HepG2 (cell line): ENCODE measurements around the gene LRRC32. TPM values are rescaled to one million over a fixed set of nuclear protein-coding genes. Genes with fewer than 3 reads are reported as not detected.

Experiments
- ATAC-seq: fragments of 200-7000 bp; cut with Tn5 transposase; 3 replicates; pipeline ENCODE4 v1.9.1; 2020; ENCODE audit warnings: mild to moderate bottlenecking, moderate library complexity
- BruUV-seq: library from RNA; stranded (reverse); fragments of 400-500 nt; replicated peaks from 2 replicates; lab custom pipeline; 2021; lab: Mats Ljungman, UMichigan
- CTCF ChIA-PET: fragments of 300-600 bp; formaldehyde crosslinking; extraction: SDS; loops from one replicate; lab custom pipeline; 2021; ENCODE audit warnings: low total read pairs, inconsistent platforms, low intra/inter-chr PET ratio; lab: Yijun Ruan, JAX
- POLR2A ChIA-PET: fragments of 350-600 bp; sonication (Branson Sonifier 250); formaldehyde crosslinking; loops from one replicate; lab custom pipeline; 2020; ENCODE audit warnings: antibody characterized with exemption, inconsistent platforms; lab: Yijun Ruan, JAX
- DNase-seq: peaks from one replicate; pipeline ENCODE4 v3.0.0-alpha.2; 2015; ENCODE audit warnings: low spot score
- FAIRE-seq: peaks from 3 replicates; lab custom pipeline; 2011; peaks lifted over from hg19 to GRCh38; lab: Jason Lieb, UNC
- H2AFZ ChIP-seq: one replicate; pipeline ENCODE4 v1.6.1; 2011; ENCODE audit warnings: low read length, inconsistent platforms
- H3K27ac ChIP-seq: fragments of 300-600 bp; 3 replicates; pipeline ENCODE4 v1.8.0; 2011; ENCODE audit warnings: mixed run types, mild to moderate bottlenecking, mixed read lengths, low read length, inconsistent platforms; ENCODE audit not compliant: insufficient read depth; ENCODE audit errors: extremely low read length
- H3K27me3 ChIP-seq, 2 experiments: fragments of 200-600 bp in 1 of 2; 2 replicates in 1 of 2; 3 replicates in 1 of 2; pipeline versions ENCODE4 v1.6.0 to v1.8.0; 2011; ENCODE audit warnings: low read length in 2 of 2, mild to moderate bottlenecking in 2 of 2, moderate library complexity in 2 of 2, inconsistent platforms in 1 of 2; ENCODE audit not compliant: insufficient read depth in 2 of 2, control insufficient read depth in 1 of 2
- H3K36me3 ChIP-seq, 2 experiments: fragments of 200-600 bp in 1 of 2; replicated peaks in 1 of 2; 2 replicates in 1 of 2; 3 replicates in 1 of 2; pipeline versions ENCODE4 v1.5.1 to v1.8.0; 2011; ENCODE audit warnings: low read length in 2 of 2, inconsistent platforms in 1 of 2; ENCODE audit not compliant: insufficient read depth in 2 of 2, control insufficient read depth in 1 of 2
- H3K4me1 ChIP-seq: 2 replicates; pipeline ENCODE4 v1.5.1; 2012; ENCODE audit warnings: low read length, inconsistent platforms; ENCODE audit not compliant: insufficient read depth
- H3K4me2 ChIP-seq: 2 replicates; pipeline ENCODE4 v1.6.0; 2011; ENCODE audit warnings: low read depth, low read length, inconsistent platforms
- H3K4me3 ChIP-seq, 3 experiments: fragments of 200-600 bp in 1 of 3; sonication (generic), shearing (Covaris generic) in 1 of 3; replicated peaks in 1 of 3; 2 replicates each; pipeline ENCODE4 v1.5.1; 2011 to 2016; ENCODE audit warnings: low read length in 3 of 3, inconsistent platforms in 2 of 3, low read depth in 2 of 3, mild to moderate bottlenecking in 2 of 3, control low read depth in 1 of 3, mixed read lengths in 1 of 3; ENCODE audit not compliant: insufficient read depth in 1 of 3
- H3K79me2 ChIP-seq: one replicate; pipeline ENCODE4 v1.6.1; 2011; ENCODE audit warnings: low read length, inconsistent platforms; ENCODE audit not compliant: insufficient read depth
- H3K9ac ChIP-seq: 2 replicates; pipeline ENCODE4 v1.6.0; 2011; ENCODE audit warnings: mild to moderate bottlenecking, low read depth, low read length, inconsistent platforms; ENCODE audit not compliant: insufficient read depth
- H3K9me3 ChIP-seq: 2 replicates; pipeline ENCODE4 v1.5.1; 2012; ENCODE audit warnings: mild to moderate bottlenecking, low read length
- H4K20me1 ChIP-seq: 2 replicates; pipeline ENCODE4 v1.6.0; 2011; ENCODE audit warnings: inconsistent platforms, mild to moderate bottlenecking, low read length, moderate library complexity; ENCODE audit not compliant: insufficient read depth
- CBX5 ChIP-seq: sonication (generic); formaldehyde crosslinking; IDR thresholded peaks from 2 replicates; pipeline ENCODE4 v1.4.0; 2020; ENCODE audit warnings: missing genetic modification reagents, borderline replicate concordance
- CSRNP1 ChIP-seq: sonication (generic); formaldehyde crosslinking; IDR thresholded peaks from 2 replicates; pipeline ENCODE4 v1.8.1; 2023; ENCODE audit warnings: mild to moderate bottlenecking, missing genetic modification reagents
- EED ChIP-seq: sonication (generic); formaldehyde crosslinking; IDR thresholded peaks from 2 replicates; pipeline ENCODE4 v1.5.0; 2020; ENCODE audit warnings: mild to moderate bottlenecking, missing genetic modification reagents
- FOXK2 ChIP-seq: fragments of 450-650 bp; IDR thresholded peaks from 2 replicates; pipeline ENCODE4 v1.6.1; 2016
- MNT ChIP-seq: fragments of 450-650 bp; IDR thresholded peaks from 2 replicates; pipeline ENCODE4 v1.6.1; 2016
- NRL ChIP-seq: sonication (generic); formaldehyde crosslinking; IDR thresholded peaks from 2 replicates; pipeline ENCODE4 v1.5.0; 2020; ENCODE audit warnings: missing genetic modification reagents, mild to moderate bottlenecking, moderate library complexity, borderline replicate concordance
- RAD51 ChIP-seq: fragments of 450-650 bp; IDR thresholded peaks from 2 replicates; pipeline ENCODE4 v1.6.1; 2016; ENCODE audit warnings: borderline replicate concordance
- TGIF2 ChIP-seq: IDR thresholded peaks from 2 replicates; pipeline ENCODE4 v1.6.1; 2016; ENCODE audit warnings: control low read depth, missing compliant biosample characterization
- ZNF160 ChIP-seq: sonication (generic); formaldehyde crosslinking; IDR thresholded peaks from 2 replicates; pipeline ENCODE4 v1.8.0; 2022; ENCODE audit warnings: mild to moderate bottlenecking, inconsistent platforms, missing genetic modification reagents
- ZNF326 ChIP-seq: sonication (generic); formaldehyde crosslinking; IDR thresholded peaks from 2 replicates; pipeline ENCODE4 v1.4.0; 2020; ENCODE audit warnings: missing genetic modification reagents, borderline replicate concordance
- ZNF776 ChIP-seq: sonication (generic); formaldehyde crosslinking; IDR thresholded peaks from 2 replicates; pipeline ENCODE4 v1.4.0; 2020; ENCODE audit warnings: mild to moderate bottlenecking, missing genetic modification reagents
- WGBS: methylation state at CpG from one replicate; pipeline ENCODE4 v1.1.6; 2017; ENCODE audit warnings: low lambda C conversion rate; 5-methylcytosine and 5-hydroxymethylcytosine counted together
- in situ Hi-C: cut with HindIII; loops from 2 replicates; pipeline ENCODE4 v1.10.0; 2017; ENCODE audit warnings: low pct_unique_long_range_greater_than_20kb; ENCODE audit not compliant: extremely low pct_ligation_motif_present
- intact Hi-C: fragments of 100-400 bp; cut with micrococcal nuclease; formaldehyde crosslinking; loops from one replicate; pipeline ENCODE4 v1.10.0; 2022; ENCODE audit not compliant: unreplicated experiment
- polyA plus RNA-seq, 8 experiments: library from polyadenylated mRNA; depleted of rRNA in 3 of 8; stranded (reverse) in 7 of 8; unstranded in 1 of 8; fragments of >200 nt; fragmentation: Illumina TruSeq in 4 of 8; extraction: Trizol in 4 of 8; gene quantifications; 2 replicates each; pipeline versions ENCODE4 v1.2.1 to v1.2.3, GENCODE V29; 2011 to 2016; ENCODE audit warnings: low read depth in 4 of 8, missing spikeins in 1 of 8, mixed read lengths in 1 of 8; ENCODE audit not compliant: insufficient read depth in 1 of 8
- total RNA-seq, 5 experiments: library from RNA; depleted of rRNA; stranded (reverse); fragments of >200 nt; fragmentation: Illumina TruSeq; extraction: Trizol; gene quantifications; 2 replicates each; pipeline ENCODE4 v1.2.3, GENCODE V29; 2016; ENCODE audit warnings: low read depth in 1 of 5

The LRRC32 gene
- total and polyA plus RNA-seq, 2 of the 13 experiments (the other 11 are each of a cell fraction or from before 2014, with no cell fraction given): 0.07 TPM; not detected in 1

GRCh38 chr11:76671237-76671592 is 668 bp upstream of the LRRC32 start (continued):
- TF ChIP-seq TGIF2 (CRISPR knock-in tag): no peak
- TF ChIP-seq MNT: no peak
- TF ChIP-seq, all 625 proteins: peak for 0

- no TSS peak for BruUV-seq
- no peak for ATAC-seq
- no peak for FAIRE-seq
- in situ Hi-C loops: no loop called here
- intact Hi-C loops: no loop called here
- no peaks in the 10 kb centered on the region for H3K36me3 ChIP-seq
- 58% methylated on average over 3 of the region's 24 CpGs for WGBS
- no peaks in the 10 kb centered on the region for H3K9me3 ChIP-seq
- no peak overlapping the region for H3K4me3 ChIP-seq
- DNase-seq: no peak
- no peaks in the 10 kb centered on the region for H4K20me1 ChIP-seq
- CTCF ChIA-PET: no interaction called here
- no peak overlapping the region for H2AFZ ChIP-seq
- H3K4me2 ChIP-seq: no peak overlapping the region
- POLR2A ChIA-PET: no interaction called here
- H3K79me2 ChIP-seq: no peaks in the 10 kb centered on the region
- no peak overlapping the region for H3K9ac ChIP-seq
- peaks cover 15% of the 10 kb centered on the region for H3K4me1 ChIP-seq
- peaks cover 2 to 51% of the 10 kb centered on the region in 2 experiments; a peak in 4 of 5 replicates for H3K27me3 ChIP-seq
- TF ChIP-seq RAD51 (no peak), ZNF160 (CRISPR knock-in tag) (no peak), ZNF776 (no peak), NRL (CRISPR knock-in tag) (no peak), EED (CRISPR knock-in tag) (no peak), CBX5 (no peak), ZNF326 (CRISPR knock-in tag) (no peak), FOXK2 (no peak), CSRNP1 (CRISPR knock-in tag) (no peak)
- no peak overlapping the region for H3K27ac ChIP-seq
Observed at GRCh38 chr11:76669901-76670484, 554 bp downstream of the LRRC32 start.
